GM23338 (cell line): ENCODE measurements around the gene CEP72.

Source experiments
- EZH2 ChIP-seq: fragments of 200-600 bp; sonication (generic); IDR thresholded peaks from one replicate; pipeline ENCODE4 v1.8.0; 2017; ENCODE audit warnings: antibody characterized with exemption, mild to moderate bottlenecking, low read depth; ENCODE audit not compliant: unreplicated experiment
- TF ChIP-seq, protein P1 (sequence below), 2 experiments: fragments of 200-600 bp in 1 of 2; sonication (generic) in 1 of 2; conservative IDR thresholded peaks; 2 replicates each; pipeline versions ENCODE4 v1.5.1 to v1.6.1; 2016 to 2017; ENCODE audit warnings: antibody characterized with exemption in 2 of 2, low read depth in 2 of 2, mild to moderate bottlenecking in 2 of 2, moderate library complexity in 1 of 2
- TF ChIP-seq, protein P2 (sequence below): IDR thresholded peaks from one replicate; pipeline ENCODE4 v1.6.1; 2018; ENCODE audit warnings: antibody characterized with exemption; ENCODE audit not compliant: unreplicated experiment

GRCh38 chr5:610011-610743, 2.0 kb upstream of the CEP72 start:
- TF ChIP-seq, protein P1, sequence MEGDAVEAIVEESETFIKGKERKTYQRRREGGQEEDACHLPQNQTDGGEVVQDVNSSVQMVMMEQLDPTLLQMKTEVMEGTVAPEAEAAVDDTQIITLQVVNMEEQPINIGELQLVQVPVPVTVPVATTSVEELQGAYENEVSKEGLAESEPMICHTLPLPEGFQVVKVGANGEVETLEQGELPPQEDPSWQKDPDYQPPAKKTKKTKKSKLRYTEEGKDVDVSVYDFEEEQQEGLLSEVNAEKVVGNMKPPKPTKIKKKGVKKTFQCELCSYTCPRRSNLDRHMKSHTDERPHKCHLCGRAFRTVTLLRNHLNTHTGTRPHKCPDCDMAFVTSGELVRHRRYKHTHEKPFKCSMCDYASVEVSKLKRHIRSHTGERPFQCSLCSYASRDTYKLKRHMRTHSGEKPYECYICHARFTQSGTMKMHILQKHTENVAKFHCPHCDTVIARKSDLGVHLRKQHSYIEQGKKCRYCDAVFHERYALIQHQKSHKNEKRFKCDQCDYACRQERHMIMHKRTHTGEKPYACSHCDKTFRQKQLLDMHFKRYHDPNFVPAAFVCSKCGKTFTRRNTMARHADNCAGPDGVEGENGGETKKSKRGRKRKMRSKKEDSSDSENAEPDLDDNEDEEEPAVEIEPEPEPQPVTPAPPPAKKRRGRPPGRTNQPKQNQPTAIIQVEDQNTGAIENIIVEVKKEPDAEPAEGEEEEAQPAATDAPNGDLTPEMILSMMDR (conservative IDR thresholded peaks at IDR 0.05; ENCODE audit: low read depth in 2 of 2), result no peak
- TF ChIP-seq, protein P2, sequence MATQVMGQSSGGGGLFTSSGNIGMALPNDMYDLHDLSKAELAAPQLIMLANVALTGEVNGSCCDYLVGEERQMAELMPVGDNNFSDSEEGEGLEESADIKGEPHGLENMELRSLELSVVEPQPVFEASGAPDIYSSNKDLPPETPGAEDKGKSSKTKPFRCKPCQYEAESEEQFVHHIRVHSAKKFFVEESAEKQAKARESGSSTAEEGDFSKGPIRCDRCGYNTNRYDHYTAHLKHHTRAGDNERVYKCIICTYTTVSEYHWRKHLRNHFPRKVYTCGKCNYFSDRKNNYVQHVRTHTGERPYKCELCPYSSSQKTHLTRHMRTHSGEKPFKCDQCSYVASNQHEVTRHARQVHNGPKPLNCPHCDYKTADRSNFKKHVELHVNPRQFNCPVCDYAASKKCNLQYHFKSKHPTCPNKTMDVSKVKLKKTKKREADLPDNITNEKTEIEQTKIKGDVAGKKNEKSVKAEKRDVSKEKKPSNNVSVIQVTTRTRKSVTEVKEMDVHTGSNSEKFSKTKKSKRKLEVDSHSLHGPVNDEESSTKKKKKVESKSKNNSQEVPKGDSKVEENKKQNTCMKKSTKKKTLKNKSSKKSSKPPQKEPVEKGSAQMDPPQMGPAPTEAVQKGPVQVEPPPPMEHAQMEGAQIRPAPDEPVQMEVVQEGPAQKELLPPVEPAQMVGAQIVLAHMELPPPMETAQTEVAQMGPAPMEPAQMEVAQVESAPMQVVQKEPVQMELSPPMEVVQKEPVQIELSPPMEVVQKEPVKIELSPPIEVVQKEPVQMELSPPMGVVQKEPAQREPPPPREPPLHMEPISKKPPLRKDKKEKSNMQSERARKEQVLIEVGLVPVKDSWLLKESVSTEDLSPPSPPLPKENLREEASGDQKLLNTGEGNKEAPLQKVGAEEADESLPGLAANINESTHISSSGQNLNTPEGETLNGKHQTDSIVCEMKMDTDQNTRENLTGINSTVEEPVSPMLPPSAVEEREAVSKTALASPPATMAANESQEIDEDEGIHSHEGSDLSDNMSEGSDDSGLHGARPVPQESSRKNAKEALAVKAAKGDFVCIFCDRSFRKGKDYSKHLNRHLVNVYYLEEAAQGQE, result no peak
- no peak for TF ChIP-seq EZH2
